NCI-H1048 (cell line): ENCODE data around the gene MYOCD.

Experiments used
- DNase-seq: peaks from one replicate; lab custom pipeline; 2025; lab: John Stamatoyannopoulos, UW

Gene MYOCD

DNA sequence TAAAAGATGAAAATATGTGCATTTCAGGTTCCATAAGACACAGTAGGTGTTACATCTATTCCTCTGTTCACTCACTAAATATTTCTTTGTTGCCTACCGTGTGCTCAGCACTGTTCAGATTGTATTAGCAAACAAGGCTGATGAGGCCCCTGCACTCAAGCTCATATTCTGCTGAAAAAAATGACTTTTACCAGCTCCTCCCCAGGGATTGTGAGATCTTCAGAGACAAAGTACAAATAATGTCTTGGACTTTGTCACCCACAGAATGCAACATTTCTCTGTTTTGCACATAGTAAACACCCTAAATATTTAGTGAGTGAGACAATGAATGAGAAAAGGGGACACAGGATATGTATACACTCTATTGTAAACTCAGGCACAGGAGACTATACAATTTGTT, 21.9 kb upstream of the MYOCD start:
- DNase-seq: no peak

DNA sequence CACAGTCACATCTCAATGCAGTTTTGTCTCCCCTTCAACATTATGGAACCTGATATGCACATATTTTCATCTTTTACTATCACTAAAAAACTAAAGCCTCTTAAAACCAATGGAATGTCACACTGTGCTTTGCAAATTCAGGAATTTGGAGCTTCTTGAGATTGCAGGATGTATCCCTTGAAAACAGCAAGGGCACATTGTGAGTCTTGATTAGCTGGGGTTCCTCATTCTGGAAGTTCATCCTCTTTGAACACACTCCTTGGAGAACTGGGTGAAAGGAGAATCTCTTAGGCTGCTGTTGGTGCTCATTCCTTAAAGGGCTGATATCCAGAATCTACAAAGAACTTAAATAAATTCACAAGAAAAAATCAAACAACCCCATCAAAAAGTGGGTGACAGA, 21.1 kb upstream of the MYOCD start:
- DNase-seq: no peak

DNA sequence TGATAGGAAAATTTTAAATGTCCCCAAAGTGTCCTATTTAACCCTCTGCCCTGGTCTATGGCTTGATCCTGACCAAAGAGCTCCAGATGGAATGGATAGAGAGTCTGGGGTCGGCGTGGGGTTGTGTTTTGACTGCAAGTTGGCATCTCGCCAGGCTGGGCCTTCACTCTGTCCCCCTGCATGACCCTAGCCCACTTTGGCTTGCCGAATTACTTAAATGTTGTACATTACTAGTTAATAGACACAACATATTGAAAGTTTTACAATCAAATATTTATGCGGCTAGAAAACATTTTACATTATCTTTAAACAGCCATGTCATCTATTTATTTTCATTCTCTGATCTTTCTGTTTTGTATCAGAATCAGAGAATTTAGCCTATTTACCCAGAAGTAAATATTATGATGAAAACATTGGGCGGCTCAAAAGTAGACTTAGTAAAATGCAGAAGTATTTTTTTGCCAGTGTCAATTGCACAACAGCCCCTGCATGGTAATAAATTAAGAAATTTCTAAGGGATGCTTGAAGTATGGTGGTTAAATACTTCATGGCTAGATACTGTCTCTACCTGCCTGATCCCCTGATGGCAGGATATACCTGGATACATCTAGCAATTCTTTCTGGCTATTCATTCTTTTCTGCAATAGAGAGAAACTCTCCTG, 18.8 kb upstream of the MYOCD start:
- no peak for DNase-seq

DNA sequence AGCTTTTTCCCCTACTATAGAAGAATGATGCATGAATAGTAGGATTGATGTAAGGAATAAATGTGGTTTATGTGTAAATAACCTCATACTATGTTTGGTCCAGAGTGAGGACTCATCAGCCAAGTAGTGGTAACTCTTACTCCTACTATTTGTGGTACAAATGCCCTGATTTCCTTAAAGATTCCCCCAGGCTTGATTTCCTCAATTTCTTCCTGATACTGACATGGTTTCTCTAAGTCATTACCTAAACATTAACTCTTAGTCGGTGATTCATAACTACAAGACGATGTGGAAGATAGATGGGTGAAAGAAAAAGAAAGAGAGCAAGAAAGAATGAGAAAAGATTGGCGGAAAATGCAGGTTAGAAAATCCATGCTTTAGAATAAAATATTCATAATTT, 17.2 kb upstream of the MYOCD start:
- no peak for DNase-seq

DNA sequence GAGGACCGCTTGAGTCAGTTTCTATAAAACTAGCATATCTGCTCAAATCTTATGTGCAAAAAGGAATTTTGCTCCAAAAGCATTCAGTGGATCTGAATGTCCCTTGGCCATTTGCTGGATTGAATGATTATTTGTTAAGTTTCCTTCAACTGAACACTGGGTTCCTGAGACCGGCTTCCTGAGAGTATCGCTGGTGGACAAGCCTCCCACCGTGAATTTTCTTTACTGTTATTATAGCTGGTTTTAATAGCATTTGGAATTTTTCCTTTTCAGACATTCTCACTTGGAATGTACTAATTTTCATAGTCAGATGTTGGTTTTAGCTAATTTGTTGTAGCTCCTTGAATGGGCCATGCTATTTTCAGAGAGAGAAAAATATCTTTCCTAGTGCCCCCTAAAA, 9.8 kb upstream of the MYOCD start:
- DNase-seq: no peak

DNA sequence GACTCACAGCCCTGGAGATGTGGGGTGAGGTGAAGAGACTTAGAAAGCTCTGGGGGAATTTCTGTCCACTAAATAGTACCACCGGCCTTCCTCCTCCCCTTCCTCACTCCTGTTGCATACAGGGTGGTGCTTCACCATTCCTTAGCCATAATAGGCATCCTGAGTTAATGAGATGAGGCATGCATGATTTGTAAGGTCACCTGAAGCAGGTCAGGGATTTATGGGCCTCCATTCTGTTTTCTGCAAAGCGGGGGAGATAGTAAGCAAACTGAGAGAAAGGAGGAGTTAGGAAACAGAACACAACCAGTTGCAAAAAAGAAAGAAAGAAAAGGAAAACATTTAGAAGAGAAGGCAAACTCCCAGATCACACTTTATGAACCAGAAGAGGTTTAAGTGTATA, 9.3 kb upstream of the MYOCD start:
- no peak for DNase-seq

DNA sequence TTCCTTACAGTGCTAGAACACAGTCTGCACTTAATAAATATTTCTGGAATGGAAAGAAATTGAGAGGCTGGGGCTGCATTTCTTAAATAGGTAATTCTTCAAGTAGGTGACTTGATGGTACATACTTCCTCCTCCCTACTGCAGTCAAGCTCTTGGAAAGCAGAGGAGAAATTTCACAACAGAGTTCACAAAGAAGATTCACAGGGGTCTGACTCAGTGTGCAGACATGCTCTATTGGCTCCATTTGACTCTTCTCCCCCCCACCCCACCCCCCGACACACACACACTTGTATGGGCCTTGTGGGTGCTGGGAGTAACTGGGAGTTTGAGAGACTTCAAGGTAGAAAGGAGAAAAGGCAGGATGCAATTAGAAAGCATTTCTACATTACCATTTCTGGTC, 6.2 kb upstream of the MYOCD start:
- no peak for DNase-seq

DNA sequence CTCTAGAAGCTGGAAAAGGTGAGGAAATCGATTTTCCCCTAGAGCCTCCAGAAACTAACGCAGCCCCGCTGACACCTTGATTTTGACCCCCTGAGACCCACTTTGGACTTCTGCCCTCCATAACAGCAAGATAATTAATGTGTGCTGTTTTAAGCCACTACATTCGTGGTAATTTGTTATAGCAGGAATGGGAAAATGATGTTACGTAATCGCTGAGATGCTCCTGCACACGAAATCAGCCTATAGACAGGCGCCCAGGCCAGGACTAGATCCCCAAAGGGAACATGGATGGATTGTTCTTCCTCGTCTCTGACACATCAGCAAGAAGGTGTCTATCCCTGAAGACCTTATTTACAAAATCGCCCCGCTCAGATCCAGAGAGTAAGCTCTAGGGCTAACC, 1.4 kb upstream of the MYOCD start:
- DNase-seq: no peak

DNA sequence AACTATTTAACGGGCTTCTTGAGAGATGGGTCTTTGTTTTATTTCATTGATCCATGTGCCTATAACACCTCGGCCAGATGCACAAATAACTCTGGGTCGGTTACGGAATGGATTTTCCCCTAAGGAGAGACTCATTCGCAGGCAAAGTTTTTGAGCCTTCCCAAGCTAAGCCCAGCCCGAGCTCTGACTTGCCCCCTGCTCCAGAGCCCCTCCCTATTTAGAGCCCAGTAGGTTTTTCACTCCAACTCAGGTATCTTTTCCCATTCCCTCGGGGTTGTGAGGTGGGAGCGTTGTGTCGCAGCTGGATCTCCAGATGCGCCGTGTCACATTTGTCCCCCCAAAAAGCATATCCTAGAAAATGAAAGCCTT, 812 bp upstream of the MYOCD start:
- no peak for DNase-seq

DNA sequence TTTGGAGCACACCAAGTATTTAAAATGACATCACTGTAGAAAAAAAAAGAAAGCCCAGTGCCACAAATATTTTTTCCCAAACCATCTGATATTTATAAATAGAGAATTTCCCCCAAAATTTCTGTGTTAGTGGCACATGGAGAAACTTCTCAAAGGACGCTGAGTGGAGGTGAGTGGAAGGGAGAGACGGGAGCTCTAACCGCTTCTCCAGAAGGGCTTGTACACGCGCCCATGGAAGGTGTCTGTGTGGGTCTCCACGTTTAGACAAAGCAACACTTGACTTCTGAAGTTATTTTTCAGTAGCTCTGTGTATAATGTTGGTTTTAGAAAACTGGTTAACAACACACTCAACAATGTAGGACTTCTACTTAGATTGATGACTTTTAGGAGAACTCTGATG, 1.0 kb downstream of the MYOCD start:
- DNase-seq: no peak

DNA sequence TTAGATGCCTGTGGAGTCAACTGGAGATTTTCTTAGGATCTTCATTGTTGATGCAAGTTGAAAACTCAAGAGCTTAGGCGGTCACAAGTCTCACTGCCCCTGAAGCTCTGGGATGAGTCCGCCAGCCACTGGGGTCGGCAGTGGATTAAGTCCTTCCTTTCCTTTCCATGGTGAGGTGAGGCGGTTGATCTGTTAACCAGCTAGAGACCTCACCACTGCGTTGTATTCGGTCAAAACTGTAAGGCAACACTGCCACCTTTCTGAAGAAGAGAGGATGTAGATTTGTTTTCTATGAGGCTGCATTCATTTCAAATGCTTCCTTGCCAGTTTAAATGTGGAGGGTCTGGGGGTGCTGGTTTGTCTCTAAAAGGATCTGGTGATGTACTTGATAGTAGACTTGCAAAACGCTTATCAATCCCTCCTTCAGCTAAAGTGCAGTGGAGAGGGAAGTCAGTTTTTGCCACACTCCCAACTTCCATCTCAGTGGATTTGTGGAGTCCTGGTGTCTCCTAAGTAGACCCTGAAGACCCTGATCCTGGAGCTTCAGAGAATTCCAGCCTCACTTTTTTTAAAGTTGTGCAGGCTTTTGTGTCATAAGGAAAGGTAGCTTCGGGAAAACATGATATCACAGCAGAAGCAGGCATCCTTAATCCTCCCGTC, 1.7 kb downstream of the MYOCD start:
- DNase-seq: no peak

DNA sequence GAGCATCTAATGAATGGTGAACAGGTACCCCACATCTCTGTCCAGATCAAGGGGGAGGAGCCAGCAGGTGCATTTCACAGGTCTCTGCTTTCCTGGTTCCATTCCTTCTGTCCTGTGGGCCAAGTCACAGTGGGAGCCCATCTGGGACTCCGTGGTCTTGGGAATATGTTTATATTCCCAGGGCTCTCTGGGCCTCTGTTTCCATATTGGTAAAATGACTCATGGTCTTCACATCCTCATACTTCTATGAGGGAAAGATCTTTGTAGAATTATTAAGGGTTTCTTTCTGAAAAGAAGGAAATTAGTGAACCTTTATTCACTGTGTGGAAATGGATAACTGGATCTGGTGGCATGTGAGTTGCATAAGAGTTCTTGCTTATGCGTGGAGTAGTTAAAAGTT, 6.2 kb downstream of the MYOCD start:
- DNase-seq: no peak

DNA sequence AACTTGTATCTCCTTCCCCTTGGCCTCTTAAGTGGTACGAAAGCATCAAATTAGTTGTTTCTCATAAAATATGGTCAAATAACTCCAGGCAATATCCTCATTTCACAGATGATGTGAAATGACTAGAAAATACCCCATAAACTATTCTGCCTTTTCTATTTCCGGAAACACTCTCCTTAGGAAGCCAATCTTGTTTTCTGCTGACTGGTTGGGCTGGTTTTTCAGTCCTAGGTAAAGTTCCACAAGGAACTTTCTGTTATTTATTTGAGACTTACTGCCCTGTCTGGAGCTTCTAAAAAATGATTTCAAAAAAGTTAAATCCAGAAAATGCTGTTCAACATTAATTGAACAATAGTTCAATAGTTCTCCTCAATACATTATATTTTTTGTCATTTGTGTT, 7.3 kb downstream of the MYOCD start:
- DNase-seq: no peak

DNA sequence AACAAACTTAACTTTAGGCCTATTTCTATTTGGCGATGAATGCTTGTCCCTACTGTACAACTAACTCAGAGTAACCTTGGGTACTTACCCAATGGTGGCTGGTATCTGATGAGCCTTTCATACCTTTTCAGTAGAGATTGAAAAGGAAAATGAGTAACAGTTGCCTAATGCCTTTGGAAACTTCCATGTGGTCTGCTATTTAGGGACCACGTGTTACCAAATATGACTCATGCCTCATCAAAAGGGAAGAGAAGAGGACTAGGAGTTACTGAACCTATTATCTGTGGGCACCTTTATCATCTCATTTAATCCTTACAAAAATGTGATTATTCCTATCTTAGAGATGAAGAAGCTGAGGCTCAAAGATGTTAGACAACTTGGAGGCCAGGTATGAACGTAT, 8.1 kb downstream of the MYOCD start:
- DNase-seq: no peak

DNA sequence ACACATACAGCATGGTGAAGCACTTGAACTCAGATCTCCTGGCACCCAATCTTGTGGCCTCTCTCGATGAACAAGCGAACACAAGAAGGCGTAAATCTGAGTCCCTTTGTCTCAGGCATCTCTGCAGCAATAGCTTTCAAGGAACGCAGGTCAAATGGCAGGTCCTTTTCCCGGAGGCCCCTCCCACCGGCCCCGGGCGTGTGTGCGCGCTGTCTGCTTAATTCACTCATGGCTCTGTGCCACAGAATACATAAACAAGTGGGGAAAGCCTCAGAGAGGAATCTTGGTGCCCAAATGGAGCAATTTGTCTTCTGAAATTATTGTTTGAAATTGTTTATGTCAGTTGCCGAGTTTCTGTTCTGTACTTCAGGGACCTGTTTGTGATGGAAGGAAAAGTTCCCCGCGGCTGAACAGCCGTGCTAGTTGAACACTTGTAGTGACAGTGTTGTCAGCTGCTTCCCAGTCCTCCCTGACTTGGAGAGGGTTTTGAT, 14.8 kb downstream of the MYOCD start:
- DNase-seq: no peak

DNA sequence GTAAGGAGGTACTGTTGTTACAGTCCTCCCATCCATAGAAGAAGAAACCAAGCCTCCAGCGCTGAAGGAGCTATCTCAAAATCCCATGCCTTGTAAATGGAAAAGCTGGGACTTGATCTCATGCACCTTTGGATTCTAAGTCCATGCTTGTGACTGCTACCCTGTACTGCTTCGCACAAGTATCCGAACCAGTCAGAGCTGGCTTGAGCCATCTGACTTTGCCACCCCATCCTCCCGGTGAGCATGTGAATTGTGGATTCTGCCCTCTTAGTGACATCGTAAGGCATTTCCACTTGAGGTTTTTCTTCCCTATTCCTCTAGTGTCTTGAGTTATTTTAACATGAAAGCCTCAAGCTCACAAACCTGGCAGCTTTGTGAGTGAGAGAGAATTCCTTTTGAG, 15.3 kb downstream of the MYOCD start:
- no peak for DNase-seq

DNA sequence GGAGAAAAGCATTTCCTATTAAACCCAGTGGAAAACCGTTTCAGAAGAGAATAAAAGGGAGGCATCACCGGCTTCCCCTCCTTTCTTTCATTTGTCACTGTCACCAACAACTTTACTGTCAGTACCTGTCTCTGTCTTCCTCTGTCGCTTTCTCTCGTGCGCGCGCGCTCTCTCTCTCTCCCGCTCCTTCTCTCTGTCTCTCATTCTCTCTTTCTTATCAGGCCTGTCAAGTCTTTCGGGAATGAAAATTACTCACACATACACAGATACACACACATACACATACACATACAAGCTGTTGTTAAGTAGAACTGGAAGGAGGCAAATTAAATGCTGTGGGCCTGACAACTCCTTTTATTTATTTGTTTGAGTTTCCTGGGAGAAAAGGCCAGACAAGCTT, 17.6 kb downstream of the MYOCD start:
- DNase-seq: no peak

DNA sequence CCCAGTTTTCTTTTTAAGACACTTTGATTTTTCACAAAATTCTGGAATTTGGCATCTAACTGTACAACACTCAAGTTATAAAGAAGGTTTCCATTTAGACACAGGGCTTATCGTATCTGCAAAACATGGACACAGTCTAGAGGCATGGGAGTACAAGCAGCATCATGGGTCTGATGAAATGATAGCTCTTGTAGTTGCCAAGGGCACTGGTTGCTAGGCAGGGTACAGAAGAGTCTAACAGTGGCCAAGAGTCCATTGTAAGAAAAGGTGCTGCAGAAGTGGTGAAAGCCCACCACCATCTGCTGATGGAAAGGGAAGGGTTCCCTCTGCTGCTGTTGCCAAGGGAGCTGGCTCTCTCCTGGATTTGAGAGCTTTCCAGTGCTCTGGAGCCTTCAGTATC, 20.8 kb downstream of the MYOCD start:
- no peak for DNase-seq

DNA sequence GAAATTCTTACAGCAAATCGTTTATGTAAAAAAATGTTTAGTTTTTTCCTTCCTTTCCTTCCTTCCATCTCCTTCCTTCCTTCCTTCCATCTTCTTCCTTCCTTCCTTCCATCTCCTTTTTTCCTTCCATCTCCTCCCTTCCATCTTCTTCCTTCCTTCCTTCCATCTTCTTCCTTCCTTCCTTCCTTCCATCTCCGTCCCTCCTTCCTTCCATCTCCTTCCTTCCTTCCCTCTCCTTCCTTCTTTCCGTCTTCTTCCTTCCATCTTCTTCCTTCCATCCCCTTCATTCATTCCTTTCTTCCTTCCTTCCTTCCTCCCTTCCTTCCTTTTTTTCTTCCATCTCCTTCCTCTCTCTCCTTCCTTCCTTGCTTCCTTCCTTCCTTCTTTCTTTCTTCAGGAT, 22.7 kb downstream of the MYOCD start:
- no peak for DNase-seq

DNA sequence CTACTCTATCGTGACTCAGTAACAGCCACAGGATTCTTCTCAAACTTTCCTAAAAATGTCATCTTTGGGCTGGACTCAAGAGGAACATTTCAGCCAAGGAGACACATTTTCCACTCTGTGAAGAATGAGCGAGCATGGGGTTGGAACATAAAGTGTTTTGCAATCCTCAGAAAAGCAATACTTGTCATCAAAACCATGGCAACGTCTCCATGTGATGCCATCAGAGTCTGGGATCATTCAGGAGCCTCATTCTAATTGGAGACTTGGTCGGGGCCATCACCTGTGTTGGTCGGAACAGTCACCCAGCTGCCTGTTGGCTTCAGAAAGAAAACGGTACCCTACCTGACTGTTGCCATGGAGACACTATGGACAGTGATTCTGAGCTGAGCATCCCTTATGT, 25.5 kb downstream of the MYOCD start:
- DNase-seq: no peak

DNA sequence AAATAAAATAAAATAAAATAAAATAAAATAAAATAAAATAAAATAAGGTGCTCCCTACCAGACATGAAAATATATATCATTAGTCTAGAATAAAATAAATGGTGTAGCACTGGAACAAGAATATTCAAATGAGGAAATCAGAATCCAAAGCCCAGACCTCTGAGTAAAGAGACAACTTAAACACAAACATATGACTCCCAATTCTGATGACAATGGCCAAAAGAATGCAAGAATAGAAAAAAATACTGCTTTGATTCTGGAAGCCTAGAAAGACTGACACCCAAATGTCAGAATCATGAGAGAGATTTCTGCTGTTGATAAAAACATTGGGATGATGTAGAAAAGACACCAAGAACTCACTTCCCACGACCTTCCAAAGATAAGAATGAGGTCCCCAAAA, 27.9 kb downstream of the MYOCD start:
- no peak for DNase-seq

DNA sequence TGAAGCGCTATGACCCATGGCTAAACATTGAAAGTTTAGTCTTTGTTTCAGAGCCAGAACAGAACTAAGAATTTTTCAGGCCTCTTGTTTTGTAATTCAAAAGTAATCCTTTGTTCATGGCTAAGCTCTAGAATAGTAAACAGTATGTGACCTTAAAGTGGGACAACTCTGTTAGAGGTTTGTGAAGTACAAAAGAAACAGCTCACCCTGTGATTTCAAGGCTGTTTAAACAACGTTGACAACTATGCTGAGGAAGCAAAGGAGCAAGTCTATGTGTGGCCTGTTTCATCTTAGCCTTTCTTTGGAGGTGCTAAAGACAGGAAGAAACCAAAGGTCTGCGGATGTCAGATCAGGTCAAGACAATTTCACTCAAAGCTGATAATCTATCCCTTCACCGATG, 40.4 kb downstream of the MYOCD start:
- no peak for DNase-seq

DNA sequence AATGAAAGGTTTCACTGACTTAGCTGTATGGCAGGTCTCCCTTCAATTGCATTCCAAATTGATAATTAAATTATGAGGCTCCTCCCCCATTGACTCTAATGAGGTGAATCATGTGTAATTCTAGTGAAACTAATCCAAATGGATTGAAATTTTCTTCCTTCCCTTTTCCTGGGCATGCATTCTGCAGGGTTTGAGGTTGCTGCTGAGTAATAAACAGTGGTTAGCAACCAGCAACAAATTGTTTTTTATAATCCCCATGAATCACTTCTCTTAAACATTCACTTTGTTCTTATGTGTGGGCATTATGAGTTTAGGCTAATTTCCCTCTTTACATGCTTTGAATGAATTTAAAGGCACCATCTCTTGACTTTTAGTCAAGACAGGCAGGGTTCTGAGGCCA, 43.4 kb downstream of the MYOCD start:
- no peak for DNase-seq

DNA sequence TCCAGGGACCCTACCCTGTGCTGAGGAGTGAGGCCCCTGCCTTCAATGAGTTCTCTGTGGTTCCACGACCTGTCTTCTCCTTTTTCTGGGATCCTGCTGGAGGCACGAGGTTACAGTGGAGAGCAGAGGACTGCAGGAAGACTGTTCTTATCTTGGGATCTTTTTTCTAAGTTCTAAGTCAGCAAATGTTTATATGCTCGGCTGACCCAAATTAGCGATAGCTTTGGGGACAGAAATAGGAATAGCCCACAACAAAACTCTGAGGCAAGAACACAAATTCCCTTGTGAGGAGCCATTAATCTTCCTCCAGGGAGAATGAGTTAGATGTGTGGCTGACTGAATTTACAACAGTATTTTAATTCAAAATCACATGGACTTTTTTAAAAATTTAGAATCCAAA, 46.7 kb downstream of the MYOCD start:
- no peak for DNase-seq
